Measurements from ENCODE around the gene POU6F2. TPM values are rescaled to one million over a fixed set of nuclear protein-coding genes. Genes with fewer than 3 reads are reported as not detected.

The POU6F2 gene
- total and polyA plus RNA-seq, 2 donors (not counting 1 experiment from before 2014, with no cell fraction given): under 0.01 TPM; not detected in 1

DNA sequence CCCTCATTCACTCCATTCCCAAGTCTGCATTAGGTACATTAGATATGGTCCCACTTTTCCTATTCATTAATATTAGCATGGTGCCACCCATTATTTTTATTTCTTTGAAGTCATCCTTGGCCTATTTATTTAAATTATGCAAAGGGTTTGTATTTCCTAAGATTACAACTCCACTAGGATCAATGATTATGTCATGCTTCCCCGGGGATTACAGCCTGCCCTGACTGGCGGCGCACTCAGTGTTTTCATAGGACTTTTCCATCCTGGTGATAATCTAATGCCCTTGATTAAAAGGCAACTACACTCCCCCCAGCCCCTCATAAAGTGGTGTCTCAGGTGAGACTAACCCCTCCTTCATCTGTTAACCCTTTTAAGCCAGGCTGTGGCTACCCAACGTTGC, 187.2 kb downstream of the POU6F2 start:
- Histone ChIP-seq H3K9me3 (ENCODE audit: control insufficient read depth, insufficient read depth, low read depth, low read length) (no peaks in the 10 kb centered on the region), H3K4me1 (ENCODE audit: control insufficient read depth, extremely low read depth, insufficient read depth, low read length) (no peaks in the 10 kb centered on the region), H2AFZ (ENCODE audit: low read length) (no peak overlapping the region), H3K36me3 (ENCODE audit: control insufficient read depth, insufficient read depth, low read length) (no peaks in the 10 kb centered on the region), H3K27me3 (ENCODE audit: control insufficient read depth, insufficient read depth, low read length) (no peaks in the 10 kb centered on the region), H3K27ac (ENCODE audit: insufficient read depth, low read length) (no peak overlapping the region), H3K4me3 (replicated peaks in 1 of 4; ENCODE audit: control extremely low read depth in 1 of 4, insufficient read depth in 1 of 4, low read depth in 3 of 4, low read length in 4 of 4) (no peak overlapping the region), H4K20me1 (ENCODE audit: control insufficient read depth, extremely low read depth, insufficient read depth, low read length) (no peaks in the 10 kb centered on the region), H3K4me2 (ENCODE audit: extremely low read depth, insufficient read depth, low read length) (no peak overlapping the region), H3K79me2 (ENCODE audit: control insufficient read depth, insufficient read depth, low read length) (no peaks in the 10 kb centered on the region), H3K9ac (ENCODE audit: insufficient read depth, low read length) (no peak overlapping the region)
- TF ChIP-seq EZH2 (IDR thresholded peaks at IDR 0.05; ENCODE audit: low read length, missing control alignments): no peak
- TF ChIP-seq, protein P1, sequence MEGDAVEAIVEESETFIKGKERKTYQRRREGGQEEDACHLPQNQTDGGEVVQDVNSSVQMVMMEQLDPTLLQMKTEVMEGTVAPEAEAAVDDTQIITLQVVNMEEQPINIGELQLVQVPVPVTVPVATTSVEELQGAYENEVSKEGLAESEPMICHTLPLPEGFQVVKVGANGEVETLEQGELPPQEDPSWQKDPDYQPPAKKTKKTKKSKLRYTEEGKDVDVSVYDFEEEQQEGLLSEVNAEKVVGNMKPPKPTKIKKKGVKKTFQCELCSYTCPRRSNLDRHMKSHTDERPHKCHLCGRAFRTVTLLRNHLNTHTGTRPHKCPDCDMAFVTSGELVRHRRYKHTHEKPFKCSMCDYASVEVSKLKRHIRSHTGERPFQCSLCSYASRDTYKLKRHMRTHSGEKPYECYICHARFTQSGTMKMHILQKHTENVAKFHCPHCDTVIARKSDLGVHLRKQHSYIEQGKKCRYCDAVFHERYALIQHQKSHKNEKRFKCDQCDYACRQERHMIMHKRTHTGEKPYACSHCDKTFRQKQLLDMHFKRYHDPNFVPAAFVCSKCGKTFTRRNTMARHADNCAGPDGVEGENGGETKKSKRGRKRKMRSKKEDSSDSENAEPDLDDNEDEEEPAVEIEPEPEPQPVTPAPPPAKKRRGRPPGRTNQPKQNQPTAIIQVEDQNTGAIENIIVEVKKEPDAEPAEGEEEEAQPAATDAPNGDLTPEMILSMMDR (conservative IDR thresholded peaks at IDR 0.05 in 1 of 2, IDR thresholded peaks at IDR 0.05 in 1 of 2; ENCODE audit: low read depth in 1 of 2, low read length in 2 of 2): no peak
- DNase-seq (ENCODE audit: low read depth in 2 of 2): no peak

DNA sequence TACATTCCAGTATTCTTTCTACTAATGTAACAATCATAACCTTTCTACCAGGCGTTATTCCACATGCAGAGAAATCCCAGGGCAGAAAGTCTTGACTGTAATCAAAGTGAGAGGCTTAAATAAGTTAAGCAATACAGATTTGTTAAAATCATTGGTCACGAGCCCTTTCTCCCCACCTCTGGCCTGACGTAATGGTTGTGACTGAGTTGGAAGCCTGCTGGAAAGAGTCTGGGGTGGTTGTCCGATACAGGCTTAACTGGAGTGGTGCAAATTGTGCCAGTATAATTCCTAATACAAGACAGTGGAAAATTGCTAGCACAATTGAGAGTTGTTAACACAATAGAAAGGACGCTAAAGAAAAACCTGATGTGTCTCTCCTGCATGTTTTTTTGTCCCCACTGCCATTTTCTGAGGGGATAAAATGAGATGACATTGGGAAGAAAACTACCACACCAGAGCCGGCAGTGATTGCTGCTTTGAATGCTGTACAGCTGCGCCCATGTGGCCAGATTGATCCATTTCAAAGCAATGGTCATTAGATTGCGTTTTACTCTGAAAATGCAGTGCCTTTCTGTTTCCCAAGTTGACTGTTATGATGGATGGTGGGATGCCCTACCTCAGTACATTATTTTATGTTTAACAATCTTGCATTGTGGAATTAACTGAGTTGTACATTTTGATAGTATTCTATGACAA, 190.8 kb downstream of the POU6F2 start:
- Histone ChIP-seq H3K4me3 (replicated peaks in 1 of 4; ENCODE audit: control extremely low read depth in 1 of 4, insufficient read depth in 1 of 4, low read depth in 3 of 4, low read length in 4 of 4) (no peak overlapping the region), H3K9ac (ENCODE audit: insufficient read depth, low read length) (no peak overlapping the region), H2AFZ (ENCODE audit: low read length) (no peak overlapping the region), H3K4me1 (ENCODE audit: control insufficient read depth, extremely low read depth, insufficient read depth, low read length) (no peaks in the 10 kb centered on the region), H3K9me3 (ENCODE audit: control insufficient read depth, insufficient read depth, low read depth, low read length) (no peaks in the 10 kb centered on the region), H3K27ac (ENCODE audit: insufficient read depth, low read length) (no peak overlapping the region), H4K20me1 (ENCODE audit: control insufficient read depth, extremely low read depth, insufficient read depth, low read length) (no peaks in the 10 kb centered on the region), H3K79me2 (ENCODE audit: control insufficient read depth, insufficient read depth, low read length) (no peaks in the 10 kb centered on the region), H3K36me3 (ENCODE audit: control insufficient read depth, insufficient read depth, low read length) (no peaks in the 10 kb centered on the region), H3K4me2 (ENCODE audit: extremely low read depth, insufficient read depth, low read length) (no peak overlapping the region), H3K27me3 (ENCODE audit: control insufficient read depth, insufficient read depth, low read length) (no peaks in the 10 kb centered on the region)
- no peak for DNase-seq (ENCODE audit: low read depth in 2 of 2)
- no peak for TF ChIP-seq EZH2 (IDR thresholded peaks at IDR 0.05; ENCODE audit: low read length, missing control alignments)
- TF ChIP-seq, protein P1 (conservative IDR thresholded peaks at IDR 0.05 in 1 of 2, IDR thresholded peaks at IDR 0.05 in 1 of 2; ENCODE audit: low read depth in 1 of 2, low read length in 2 of 2): no peak

- no peak overlapping the region for H2AFZ ChIP-seq (ENCODE audit: low read length)
These were observed 194.4 kb downstream of the POU6F2 start for GRCh38 chr7:39172137-39172536.

More at GRCh38 chr7:39172137-39172536, 194.4 kb downstream of the POU6F2 start:
- TF ChIP-seq, protein P1 (conservative IDR thresholded peaks at IDR 0.05 in 1 of 2, IDR thresholded peaks at IDR 0.05 in 1 of 2; ENCODE audit: low read depth in 1 of 2, low read length in 2 of 2): no peak
- TF ChIP-seq EZH2 (IDR thresholded peaks at IDR 0.05; ENCODE audit: low read length, missing control alignments): no peak
- Histone ChIP-seq H3K4me2 (ENCODE audit: extremely low read depth, insufficient read depth, low read length) (no peak overlapping the region), H4K20me1 (ENCODE audit: control insufficient read depth, extremely low read depth, insufficient read depth, low read length) (no peaks in the 10 kb centered on the region), H3K36me3 (ENCODE audit: control insufficient read depth, insufficient read depth, low read length) (no peaks in the 10 kb centered on the region), H3K9me3 (ENCODE audit: control insufficient read depth, insufficient read depth, low read depth, low read length) (no peaks in the 10 kb centered on the region), H3K9ac (ENCODE audit: insufficient read depth, low read length) (no peak overlapping the region), H3K79me2 (ENCODE audit: control insufficient read depth, insufficient read depth, low read length) (no peaks in the 10 kb centered on the region), H3K27ac (ENCODE audit: insufficient read depth, low read length) (no peak overlapping the region), H3K27me3 (ENCODE audit: control insufficient read depth, insufficient read depth, low read length) (no peaks in the 10 kb centered on the region), H3K4me3 (replicated peaks in 1 of 4; ENCODE audit: control extremely low read depth in 1 of 4, insufficient read depth in 1 of 4, low read depth in 3 of 4, low read length in 4 of 4) (no peak overlapping the region), H3K4me1 (ENCODE audit: control insufficient read depth, extremely low read depth, insufficient read depth, low read length) (no peaks in the 10 kb centered on the region)
- DNase-seq (ENCODE audit: low read depth in 2 of 2): no peak

Data from fibroblast of lung (primary cell).